RCC 7860 (cell line): ENCODE measurements around the gene C1orf21.

Experiments used
- DNase-seq: peaks from one replicate; pipeline ENCODE4 v3.0.0-alpha.2; 2015; ENCODE audit warnings: low spot score
- FAIRE-seq: peaks from 2 replicates; lab custom pipeline; 2012; peaks lifted over from hg19 to GRCh38; lab: Jason Lieb, UNC

C1orf21 gene

DNA sequence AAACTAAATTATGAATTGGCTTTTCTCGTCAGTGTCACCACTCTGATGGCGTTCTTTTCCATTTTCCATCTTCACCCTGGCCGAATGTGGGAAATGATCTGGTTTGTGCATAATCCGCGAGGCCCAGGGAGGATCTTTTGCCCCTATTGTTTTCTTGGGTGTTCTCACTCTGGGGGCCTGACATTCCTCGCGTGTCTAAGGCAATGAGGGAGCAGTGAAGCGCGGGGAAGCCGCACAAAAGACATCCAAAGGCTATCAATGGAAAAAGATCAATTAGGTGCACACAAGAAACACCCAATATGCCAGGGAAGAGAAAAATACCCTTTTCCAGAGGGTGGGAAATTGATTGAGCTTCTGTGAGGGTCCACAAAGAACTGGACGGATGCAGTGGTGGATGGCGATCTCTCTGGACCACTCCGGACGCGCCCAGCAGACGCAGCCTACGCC lies 941 bp upstream of the C1orf21 start:
- no peak for FAIRE-seq
- no peak for DNase-seq

DNA sequence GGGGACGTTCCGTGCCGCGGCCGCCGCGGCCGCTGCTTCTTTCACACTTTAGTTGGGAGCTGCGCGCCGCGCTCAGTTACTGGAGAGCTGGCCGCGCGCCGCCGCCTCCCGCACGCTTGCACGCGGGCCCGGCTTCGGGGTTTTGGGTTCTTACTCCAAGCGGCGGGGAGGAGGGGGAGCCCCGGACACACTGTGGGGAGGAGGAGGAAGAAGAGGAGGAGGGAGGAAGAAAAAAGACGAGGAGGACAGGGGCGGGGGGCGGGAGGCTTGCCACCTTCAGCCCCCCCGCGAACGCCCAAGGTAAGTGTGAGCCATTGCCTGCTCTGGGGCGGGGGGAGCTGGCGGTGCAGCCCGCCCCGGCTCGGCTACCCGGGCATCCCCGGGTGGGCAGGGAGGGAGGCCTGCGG lies 243 bp downstream of the C1orf21 start:
- no peak for FAIRE-seq

DNA sequence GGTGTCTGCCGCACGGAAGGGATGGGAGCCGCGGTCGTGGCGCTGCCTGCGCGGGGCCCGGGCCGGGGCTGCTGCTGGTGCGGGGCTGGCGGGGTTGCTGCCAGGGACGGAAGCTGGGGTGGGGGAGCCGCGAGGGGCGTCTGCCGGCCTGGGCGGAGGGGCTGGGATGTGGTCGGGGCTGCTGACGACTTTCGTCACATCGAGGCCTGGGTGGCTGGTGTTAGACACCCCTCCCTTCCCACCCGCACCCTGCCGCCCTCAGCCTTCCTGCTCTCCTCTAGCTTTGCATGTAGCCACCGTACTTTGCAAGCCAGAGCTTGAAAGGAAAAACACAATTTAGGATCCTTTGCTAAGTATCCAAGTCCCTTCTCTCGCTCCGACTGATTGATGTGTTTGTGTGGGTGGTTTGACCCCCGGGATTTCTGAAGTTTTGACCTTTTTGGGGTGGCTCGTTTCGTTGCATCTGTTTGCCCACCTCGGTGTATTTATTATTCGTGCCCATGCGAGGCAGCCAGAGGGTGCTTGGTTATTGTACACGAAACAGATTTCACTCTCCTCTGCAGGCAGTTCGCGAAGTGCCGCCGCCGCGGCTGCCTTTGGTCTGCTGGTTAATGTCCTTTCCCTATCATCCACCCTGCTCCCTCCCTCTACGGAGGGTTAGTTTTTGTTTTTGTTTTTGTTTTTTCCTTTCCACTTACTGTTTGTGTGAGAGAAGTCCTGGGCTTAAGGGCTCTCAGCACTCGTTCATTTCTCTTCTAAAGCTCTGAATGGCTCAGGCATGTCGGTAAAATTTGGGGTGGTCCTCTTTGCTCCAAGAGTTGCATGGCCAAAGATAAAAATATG lies 868 bp downstream of the C1orf21 start:
- DNase-seq (no peak), FAIRE-seq (no peak)

More for the DNA sequence above, 243 bp downstream of the C1orf21 start:
- DNase-seq = no peak

DNA sequence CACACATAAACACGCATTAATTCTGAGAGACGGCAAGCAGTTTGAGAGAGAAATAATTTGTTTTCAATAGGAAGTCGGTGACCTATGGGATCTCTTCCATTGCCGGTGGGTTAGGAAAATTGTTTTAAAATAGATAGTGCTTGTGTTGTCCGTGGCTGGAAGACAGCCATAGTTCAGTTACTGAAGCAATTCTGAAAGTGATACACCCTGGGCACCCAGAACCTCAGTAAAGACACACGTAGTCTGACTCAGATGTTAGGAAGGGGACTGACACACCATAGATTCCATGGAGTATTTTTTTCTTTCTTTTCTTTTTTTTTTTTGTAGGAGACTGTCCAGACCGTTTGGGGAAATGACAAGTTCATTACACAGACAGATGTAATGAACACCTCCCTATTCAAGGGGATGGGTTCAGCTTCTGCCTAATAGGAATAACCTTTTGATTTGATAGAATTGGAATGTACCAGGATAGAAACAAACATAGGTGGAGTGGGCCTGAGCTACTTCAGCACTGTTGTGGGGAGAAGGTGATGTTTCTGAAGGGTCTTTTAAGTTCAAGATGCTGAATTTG lies 1.6 kb downstream of the C1orf21 start:
- peak; percentile 28 for FAIRE-seq
- DNase-seq = peak; percentile 57

DNA sequence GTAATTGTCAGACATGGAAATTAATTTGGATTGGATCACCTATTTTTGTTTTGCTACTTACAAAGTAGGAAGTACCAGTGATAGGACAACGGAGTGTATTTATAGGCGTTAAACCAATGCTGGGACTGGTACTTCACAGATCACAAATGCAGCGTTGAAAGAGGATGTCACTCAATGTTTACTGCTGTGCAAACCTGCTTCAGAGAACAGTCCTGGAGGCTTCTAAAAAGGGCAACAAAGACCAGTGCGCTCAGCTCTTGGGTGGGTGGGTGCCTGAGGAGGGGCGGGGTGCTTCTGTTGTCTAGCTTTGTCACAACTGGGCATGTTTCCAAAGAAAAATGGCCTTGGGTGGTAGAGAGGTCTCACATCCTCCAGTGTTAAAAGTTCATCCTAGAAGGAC lies 2.1 kb downstream of the C1orf21 start:
- DNase-seq (no peak), FAIRE-seq (no peak)

DNA sequence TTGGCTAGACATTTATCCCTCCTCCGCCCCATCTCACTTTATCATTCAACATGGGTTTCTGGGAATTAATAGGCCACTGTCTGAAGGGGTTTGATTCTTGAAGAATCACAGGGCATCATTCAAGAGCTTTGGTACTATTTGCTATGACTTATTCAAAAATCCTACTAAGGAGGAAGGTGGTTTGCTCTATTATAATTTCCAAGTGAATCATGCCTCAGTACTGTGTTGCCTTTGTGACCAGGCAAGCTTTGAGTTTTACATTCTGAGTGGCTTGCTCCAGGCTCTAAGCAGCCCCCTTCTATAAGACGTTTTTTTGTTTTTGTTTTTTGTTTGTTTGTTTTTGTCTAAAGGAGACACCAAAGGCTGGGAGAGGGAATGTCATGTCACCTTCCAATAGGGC lies 2.6 kb downstream of the C1orf21 start:
- DNase-seq (no peak), FAIRE-seq (no peak)

DNA sequence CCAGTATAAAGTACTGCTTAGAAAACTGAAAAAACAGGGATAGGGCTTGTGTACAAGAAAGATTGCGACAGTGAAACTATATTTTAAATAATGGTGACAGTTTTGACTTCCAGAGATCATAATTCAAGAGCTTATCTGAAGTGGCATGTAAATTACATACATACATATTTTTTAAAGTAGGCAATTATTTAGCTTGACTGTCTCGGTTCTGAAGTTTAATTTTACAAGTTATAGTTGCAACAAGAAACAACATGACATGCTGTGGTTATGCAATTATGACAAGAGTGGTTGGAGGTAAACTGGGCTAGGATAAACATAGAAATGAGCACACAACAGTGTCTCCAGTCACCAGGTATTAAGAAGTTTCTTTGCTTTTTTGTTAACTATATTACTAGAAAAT lies 4.1 kb downstream of the C1orf21 start:
- DNase-seq (no peak), FAIRE-seq (no peak)

DNA sequence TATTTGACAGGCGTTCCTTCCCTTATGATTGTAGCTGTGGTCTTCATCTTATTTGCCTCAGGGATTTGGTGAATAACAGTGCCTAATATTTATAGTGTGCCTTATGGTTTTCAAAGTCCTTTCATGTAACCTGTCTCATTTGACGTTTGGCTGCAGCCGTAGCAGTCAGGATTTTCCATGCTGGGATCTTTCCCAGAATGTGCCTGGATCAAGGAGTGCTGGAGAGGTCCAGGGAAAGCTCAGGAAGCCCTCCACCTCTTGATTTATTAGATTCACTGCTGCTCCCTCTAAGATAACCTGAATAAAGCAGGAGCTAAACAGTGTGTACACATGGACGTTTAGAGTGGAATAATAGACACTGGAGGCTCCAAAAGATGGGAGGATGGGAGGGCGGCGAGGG lies 5.2 kb downstream of the C1orf21 start:
- no peak for FAIRE-seq
- no peak for DNase-seq

DNA sequence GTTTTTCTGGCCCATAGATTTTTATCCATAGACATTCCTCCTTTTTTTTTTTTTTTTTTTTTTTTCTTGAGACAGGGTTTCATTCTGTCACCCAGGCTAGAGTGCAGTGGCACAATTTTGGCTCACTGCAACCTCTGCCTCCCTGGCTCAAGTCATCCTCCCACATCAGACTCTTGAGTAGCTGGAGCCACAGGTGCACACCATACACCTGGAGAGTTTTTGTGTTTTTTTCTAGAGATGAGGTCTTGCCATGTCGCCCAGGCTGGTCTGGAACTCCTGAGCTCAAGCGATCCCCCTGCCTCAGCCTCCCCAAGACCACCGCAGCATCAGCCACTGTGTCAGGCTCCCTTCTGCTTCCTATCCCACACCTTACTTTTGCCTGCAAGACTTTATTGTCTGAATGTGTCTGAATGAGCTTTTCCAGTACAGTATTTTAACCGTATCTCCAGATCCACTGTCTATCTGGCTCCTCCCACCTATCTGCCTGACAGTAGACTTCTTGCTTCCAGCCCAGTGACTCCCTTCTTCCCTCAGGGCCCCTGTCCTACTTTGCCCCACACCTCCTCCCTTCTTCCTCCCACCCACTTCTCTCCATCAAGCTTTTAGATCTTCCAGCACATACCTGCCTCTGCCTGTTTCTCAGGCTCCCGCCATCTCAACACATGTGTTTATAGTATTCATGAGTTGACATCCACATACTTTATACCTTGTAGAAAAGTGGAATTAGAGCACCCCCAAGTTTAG lies 6.1 kb downstream of the C1orf21 start:
- DNase-seq (no peak), FAIRE-seq (no peak)

DNA sequence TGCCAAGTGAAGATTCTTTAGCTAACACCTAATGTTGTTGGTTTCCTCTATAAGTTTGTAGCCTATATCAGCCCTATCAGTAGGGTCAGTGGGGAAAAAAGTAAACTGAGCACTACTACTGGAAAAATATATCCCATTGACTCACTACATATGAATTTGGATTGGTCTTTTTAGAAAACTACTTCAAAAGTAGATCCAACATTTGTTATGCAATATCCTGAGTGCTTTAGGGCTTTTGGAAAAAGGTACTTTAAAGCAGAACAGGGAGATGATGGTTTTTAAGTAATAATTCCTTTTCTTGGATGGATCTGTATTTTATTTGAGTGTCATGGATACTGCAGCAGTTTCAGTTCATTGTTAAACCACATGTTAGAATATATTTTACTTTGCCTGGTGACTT lies 7.1 kb downstream of the C1orf21 start:
- FAIRE-seq = no peak
- no peak for DNase-seq

DNA sequence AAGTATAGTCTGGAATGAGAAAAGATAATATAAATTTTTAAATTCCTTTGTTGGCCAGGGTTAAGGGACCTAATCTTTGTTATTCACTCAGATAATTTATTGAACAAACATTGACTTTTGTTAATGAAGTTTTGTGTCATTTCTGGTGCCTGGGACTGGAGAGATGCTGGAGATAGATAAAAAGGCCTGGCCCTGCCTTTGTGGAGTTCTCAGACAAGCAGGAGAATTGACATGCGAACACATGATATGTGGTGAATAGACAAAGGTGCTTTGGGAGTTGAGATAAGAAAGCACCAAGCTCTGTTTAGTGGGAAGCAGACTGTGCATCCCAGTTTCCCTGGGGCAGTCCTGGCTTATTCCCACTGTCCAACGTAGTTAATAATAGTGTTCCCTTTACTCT lies 8.5 kb downstream of the C1orf21 start:
- no peak for DNase-seq
- no peak for FAIRE-seq

DNA sequence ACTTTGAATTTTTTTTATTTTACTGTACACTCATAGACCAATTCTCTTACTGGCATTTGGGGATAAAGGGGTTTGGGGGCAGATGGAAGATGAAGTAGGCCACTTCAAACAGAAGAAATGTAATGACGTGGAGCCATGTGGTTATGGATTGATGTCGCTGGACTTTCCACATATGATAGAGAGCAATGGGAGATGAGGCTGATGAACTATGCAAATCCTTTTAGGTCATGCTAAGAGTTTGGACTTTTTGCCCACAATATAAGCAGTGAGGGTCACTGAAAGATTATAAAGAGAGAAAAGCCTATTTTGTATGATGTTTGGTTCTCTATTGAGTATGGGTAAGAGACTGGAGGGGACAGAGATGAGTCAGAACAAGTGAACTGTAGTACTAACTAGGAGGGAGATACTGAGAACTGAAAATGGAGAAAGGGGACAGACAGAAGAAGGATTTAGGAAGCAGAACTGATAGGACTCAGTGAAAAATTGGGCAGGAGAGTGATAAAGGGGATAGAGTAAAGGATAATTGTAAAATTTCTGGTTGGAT lies 9.2 kb downstream of the C1orf21 start:
- no peak for FAIRE-seq
- DNase-seq = no peak

DNA sequence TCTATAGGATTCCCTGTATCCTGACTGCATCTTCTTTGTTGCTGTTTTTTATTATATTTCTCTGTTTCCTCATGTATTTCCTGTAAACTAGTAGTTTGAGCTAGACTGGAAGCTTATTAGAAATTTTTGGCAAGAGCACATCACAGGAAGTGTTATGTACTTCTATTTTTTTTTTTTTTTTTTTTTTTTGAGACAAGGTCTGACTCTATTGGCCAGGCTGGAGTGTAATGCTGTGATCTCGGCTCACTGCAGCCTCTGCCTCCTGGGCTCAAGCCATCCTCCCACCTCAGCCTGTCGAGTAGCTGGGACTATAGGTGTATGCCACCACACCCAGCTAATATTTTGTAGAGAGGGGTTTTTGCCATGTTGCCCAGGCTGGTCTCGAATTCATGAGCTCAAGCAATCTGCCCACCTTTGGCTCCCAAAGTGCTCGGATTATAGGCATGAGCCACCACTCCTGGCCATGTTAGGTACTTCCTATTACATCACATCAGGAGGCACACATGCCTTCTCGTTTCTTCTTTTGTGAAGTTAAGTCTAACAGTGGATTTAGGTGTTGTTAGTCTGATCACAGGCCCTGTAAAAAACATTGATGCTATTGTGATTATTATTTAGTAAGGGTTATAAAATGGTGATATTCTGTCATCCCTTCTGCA lies 12.5 kb downstream of the C1orf21 start:
- DNase-seq = no peak
- FAIRE-seq = no peak

DNA sequence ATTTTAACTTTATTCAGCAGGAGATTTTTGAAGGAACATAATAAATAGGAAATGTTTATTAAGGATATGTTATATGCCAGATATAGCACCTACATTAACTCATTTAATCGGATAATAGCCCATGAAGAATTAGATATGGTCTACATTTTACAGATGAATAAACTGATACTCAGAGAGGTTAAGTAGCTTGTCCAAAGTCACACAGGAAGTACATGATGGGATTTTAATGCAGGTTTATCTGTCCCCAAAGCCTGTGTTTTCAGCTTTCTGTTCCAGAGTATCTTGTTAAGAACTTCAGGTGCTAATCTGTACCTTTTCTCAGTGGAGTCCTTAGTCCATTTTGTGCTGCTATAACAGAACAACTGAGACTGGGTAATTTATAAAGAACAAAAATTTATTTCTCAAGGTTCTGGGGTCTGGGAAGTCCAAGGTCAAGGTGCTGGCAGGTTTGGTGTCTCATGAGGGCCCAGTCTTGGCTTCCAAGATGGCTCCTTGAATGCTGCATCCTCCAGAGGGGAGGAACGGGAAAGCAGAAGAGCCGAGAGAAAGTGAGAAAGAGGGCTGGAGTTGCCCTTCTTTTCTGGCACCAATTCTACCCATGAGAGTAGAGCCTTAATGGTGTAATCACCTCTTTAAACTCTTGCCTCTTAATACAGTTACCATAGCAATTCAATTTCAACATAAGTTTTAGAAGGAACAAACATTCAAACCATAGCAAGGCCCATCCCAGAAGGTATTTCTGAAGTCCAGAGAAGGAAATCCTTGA lies 17.3 kb downstream of the C1orf21 start:
- DNase-seq = no peak
- no peak for FAIRE-seq

DNA sequence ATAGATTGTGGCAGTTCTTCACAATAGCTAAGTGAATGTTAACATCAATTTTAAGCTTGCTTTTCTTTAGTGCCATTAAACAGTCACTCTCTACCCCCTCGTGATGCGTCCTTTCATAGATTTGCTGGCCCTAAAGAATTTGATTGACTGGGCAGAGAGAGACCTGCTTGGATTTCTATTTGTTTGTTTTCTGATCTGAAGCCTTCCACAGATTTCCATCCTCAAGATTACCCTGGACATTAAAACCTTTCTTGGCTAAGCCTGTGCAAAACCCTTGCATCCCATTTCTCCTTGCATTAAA lies 17.8 kb downstream of the C1orf21 start:
- no peak for DNase-seq
- no peak for FAIRE-seq

DNA sequence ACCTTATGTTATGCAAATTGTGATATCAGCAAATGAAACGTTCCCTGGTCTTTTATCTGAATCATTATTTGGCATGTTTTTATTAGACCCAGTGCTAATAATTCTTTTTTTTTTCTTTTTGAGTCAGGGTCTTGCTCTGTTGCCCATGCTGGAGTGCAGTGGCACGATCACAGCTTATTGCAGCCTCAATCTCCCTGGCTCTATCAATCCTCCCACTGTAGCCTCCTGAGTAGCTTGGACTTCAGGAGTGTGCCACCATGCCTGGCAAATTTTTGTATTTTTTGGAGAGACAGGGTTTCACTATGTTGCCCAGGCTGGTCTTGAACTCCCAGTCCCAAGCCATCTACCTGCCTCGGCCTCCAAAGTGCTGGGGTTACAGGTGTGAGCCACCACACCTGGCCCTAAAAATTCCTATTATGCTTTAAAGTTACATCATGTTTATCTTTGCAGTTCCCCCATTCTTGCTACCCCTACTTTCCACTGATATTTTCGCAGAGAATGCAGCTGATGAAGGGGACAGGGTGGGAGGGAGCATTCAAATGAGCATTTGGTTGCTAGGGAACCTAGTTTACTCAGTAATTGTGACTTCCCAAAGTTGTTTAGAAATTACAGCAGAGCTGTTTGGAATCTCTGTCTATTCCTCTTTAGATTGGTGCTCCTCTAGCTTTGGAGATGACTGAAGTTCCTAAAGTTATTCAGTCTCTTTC lies 18.4 kb downstream of the C1orf21 start:
- DNase-seq (no peak), FAIRE-seq (no peak)

DNA sequence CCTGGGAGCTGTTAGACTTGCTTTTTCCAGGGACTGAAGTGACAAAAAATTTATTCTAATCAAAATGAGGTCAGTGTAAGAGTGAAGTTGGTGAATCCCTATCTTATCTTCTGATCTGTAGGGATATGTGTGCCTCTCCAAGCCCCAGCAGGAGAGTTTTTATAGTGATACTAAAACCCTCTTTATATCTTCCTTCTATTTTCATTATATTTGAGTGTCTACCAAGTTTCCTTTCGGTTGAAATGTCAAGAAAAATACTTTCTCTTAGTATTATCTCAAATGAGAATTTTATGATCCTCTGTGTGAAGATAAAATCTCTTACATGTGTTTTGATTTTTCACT lies 18.9 kb downstream of the C1orf21 start:
- DNase-seq (no peak), FAIRE-seq (no peak)

DNA sequence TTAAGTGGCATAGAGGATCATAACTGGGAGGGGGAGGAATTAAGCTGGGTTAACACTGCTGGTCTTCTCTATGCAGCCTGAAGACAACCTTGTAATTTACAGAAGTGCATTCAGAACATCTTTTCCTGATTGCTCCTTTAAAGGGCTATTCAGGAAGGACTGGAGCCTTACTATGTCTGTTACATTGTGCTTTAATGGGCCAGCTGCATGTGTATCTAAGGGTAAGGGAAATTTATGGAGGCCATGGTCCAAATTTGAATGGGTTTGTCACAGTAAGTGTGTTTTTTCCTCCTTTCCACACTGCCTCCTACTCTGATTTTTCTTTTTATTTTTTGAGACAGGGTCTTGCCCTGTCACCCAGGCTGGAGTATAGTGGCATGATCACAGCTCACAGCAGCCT lies 19.6 kb downstream of the C1orf21 start:
- no peak for DNase-seq
- no peak for FAIRE-seq

DNA sequence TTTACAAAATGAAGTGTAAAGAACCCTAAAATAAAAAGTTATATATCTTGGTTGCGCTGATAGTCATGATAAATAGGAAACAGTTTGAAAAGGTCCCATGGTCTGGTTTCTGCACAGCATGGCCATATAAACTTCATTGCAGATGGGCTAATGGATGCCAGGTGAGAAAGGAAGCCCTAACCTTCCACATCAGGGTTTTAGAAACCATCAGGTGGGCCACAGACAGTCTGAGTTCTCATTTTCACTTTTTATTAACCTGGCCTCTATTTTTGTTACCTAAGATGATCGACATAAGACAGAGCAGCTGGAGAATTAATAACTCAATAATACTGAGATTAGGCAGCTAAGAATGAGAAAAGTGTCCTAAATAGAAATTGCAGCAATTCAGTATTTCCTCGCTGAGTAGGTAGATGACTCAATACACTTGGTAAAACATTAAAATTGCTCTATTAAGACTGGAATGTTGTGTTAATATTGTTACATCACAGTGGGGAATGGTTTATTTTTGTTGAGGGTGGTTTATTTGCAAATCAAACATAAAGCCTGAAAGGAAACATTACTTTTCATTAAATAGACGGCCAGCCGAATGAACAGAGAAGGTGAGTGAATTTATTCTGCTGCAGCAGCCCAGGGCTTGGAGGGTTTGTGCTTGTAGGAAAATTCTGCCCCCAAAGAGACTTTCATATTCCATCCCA lies 21.1 kb downstream of the C1orf21 start:
- DNase-seq = no peak
- FAIRE-seq = peak; percentile 63
